Measurements from ENCODE around the gene SH3PXD2A.
A peak's percentile ranks its signal among the peaks of the same experiment; 100 is the strongest.
"Not testable (repeated sequence)": the region's sequence is repeated elsewhere in the genome, so short reads cannot be mapped to it uniquely, and the experiment has no call there.

The SH3PXD2A gene

GRCh38 chr10:103747193-103747865, 108.0 kb downstream of the SH3PXD2A start:
- DNase-seq (ENCODE audit: low read depth) = no peak

GRCh38 chr10:103746598-103746997, 108.8 kb downstream of the SH3PXD2A start:
- DNase-seq (ENCODE audit: low read depth) = no peak

- DNase-seq (ENCODE audit: low read depth) = peak; percentile 24
These were observed 109.8 kb downstream of the SH3PXD2A start for GRCh38 chr10:103745341-103746247.

GRCh38 chr10:103742824-103743223, 112.6 kb downstream of the SH3PXD2A start:
- no peak for DNase-seq (ENCODE audit: low read depth)

DNA sequence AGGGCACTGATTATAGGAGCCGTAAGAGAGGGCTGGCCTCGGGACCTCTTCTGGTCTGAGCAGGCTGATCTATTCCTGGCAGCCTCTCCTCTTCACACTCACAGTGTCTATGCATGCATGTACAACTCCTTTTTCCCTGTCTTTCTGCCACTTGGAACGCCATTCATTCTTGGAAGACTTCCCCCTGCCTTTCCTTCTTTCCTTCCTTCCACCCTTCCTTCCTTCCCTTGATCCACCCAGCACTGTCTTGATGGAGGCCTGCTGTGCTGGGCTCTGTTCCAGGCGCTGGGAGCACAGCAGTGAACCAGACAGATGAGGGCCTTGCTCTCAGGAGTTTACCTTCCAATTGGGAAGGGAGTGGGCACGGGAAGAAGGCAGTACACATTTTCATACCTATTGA, 114.8 kb downstream of the SH3PXD2A start:
- no peak for DNase-seq (ENCODE audit: low read depth)

DNA sequence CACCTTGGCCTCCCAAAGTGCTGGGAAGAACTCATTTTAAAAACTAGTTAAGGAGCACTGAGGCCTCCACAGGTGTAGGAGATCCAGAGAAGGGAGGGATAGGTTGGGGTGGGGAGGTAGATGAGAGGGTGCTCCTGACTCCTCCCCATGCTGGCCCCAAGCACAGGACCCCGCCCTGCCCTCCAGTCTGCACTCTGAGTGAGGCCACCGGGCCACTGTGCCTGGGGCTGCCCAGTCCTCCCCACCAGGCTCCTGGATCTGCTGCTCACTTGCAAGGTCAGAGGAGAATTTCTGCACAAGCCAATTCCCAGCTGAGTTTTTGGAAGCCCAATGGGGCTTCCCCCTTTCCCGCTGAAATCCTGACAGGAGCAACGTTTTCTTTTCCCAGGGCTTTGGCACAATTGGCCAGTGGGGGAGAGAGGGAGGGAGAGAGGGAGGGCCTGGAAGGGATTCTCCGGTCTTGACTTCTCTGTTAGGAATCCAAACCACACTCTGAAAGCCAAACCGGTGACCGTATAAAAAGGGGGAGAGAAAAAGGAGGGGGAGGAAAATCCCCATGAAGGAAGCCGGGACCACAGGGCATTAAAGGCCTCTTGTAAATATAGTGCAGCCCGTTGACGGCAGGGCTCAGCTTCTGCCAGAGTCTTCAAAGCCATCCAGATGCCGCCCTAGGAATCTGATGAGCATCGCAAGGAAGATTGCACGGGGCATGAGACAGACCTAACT, 116.2 kb downstream of the SH3PXD2A start:
- no peak for DNase-seq (ENCODE audit: low read depth)

DNA sequence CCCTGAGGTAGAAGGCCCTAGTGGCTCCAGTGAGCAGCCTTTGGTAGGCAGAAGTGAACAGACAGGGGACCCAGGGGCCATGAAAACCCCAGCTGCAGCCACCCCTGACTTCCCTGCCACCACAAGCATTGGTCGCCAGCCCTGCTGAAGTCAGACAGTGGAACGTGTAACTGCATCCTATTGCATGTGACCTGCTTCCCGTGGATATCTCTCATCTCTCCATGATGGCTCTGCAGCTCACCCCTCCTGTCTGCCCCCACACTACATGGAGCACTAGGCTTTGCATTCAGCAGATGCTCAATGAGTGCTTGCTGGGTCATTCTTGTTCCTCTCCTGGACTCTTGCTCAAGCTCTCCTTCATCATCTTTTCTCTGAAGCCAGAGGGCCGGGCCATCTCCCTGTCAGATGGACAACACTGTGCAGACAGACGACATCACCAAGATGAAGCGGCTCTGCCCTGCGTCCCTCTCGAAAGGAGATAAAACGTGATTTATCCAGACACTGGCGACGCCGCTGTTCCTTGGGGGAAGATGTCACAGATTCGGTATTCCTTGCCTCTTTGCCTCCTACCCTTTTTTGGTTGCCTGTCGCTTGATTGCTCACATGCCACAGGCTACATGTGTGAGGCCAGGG, 117.5 kb downstream of the SH3PXD2A start:
- DNase-seq (ENCODE audit: low read depth) = no peak

GRCh38 chr10:103736763-103737162, 118.6 kb downstream of the SH3PXD2A start:
- DNase-seq (ENCODE audit: low read depth) = no peak

DNA sequence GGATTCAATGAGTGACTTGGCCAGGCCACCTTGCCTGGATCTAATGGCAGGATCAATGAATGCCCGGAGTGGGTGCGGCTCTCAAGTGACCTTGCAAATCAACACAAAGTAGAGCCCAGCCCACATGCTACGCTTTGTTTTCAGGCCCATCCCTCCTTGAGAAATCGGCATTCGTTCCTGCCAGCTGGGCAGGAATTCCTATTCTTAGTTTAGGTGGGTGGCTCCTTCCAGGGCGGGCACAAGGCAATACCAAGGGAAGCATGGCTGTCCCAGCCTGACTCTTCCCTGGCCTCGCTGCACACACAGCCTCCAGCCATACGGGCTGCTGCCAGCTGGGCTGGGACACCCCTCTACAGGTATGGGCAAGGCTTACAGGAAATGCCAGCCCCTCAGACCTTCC, 119.3 kb downstream of the SH3PXD2A start:
- no peak for DNase-seq (ENCODE audit: low read depth)

- DNase-seq (ENCODE audit: low read depth) = no peak
These were observed 120.6 kb downstream of the SH3PXD2A start for GRCh38 chr10:103734731-103735130.

- DNase-seq (ENCODE audit: low read depth) = no peak
These were observed 122.3 kb downstream of the SH3PXD2A start for GRCh38 chr10:103733045-103733419.

DNA sequence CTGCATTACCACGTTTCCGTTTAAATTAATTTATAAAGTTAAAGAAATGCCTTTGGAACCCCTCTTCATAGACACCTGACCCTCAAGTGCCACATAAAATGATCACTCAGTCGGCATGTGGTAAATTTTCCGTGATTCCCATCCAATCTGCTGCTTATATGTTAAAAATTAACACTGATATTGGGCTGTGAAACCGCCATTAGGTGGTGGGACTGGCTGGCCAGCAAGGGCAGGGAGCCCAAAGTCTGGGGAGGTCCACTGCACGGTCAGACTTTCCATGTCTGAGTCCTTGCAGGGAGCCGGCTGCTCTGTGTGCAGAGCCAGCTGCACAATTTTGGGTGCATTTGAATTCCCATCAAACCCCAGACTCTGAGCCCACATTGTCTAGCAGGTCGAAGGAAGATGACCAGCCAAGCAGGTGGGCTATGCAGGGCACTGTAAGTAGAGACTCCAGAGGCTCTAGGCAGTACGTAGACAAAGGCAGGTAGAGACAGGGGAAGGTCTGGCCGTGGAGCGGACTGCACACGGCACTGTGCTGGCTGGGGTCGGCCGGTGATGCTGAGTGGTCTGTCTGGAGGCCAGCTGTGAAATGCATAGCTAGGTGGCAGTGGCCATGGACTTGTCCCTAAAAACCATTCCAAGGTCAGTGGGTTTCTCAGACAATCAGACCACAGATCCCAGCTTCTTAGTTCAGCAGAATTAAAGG, 122.9 kb downstream of the SH3PXD2A start:
- no peak for DNase-seq (ENCODE audit: low read depth)

DNA sequence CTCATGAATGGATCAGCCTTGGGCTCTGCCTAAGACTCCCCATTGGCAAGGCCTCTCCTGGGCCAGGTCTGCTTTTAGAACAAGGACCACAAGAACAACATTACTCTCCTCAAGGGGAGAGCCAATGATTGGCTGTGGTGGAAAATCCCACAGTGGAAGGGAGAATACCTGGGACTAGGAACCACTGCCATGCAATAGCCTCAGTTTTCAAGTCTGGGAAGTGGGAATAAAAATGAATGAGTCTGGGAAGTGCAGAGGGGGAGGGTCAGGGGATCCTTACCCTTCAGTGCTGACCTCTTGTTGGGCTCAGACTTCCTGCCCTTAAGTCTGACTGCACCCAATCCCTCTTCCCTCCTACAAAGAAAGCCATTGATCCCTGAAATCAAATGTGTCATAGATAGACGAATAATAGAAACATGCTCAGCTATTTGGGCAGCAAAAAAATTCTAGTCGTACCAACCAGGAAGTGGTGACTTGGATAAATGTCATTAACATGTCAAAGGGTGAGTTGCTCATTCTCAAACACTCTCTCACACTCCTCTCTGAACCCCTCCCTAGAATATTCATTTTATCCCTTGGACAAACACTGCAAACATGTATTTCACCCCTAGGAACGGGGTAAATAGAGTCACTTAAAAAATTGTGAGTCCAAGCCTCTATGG, 123.6 kb downstream of the SH3PXD2A start:
- no peak for DNase-seq (ENCODE audit: low read depth)

DNA sequence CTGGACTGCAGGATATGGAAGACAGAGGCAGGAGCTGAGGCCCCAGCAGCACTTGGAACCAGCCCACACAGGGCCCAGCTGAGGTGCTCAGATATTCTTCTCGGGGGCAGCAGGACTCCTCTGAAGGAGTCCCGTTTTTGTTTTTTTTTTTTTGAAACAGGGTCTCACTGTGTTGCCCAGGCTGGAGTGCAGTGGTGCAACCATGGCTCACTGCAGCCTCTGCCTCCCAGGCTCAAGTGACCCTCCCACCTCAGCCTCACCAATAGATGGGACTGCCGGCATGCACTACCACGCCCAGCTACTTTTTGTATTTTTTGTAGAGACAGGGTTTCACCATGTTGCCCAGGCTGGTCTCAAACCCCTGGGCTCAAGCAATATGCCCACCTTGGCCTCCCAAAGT, 124.3 kb downstream of the SH3PXD2A start:
- not testable (repeated sequence) for DNase-seq (ENCODE audit: low read depth)

GRCh38 chr10:103729851-103730250, 125.5 kb downstream of the SH3PXD2A start:
- no peak for DNase-seq (ENCODE audit: low read depth)

GRCh38 chr10:103727991-103728689, 127.2 kb downstream of the SH3PXD2A start:
- DNase-seq (ENCODE audit: low read depth) = no peak

DNA sequence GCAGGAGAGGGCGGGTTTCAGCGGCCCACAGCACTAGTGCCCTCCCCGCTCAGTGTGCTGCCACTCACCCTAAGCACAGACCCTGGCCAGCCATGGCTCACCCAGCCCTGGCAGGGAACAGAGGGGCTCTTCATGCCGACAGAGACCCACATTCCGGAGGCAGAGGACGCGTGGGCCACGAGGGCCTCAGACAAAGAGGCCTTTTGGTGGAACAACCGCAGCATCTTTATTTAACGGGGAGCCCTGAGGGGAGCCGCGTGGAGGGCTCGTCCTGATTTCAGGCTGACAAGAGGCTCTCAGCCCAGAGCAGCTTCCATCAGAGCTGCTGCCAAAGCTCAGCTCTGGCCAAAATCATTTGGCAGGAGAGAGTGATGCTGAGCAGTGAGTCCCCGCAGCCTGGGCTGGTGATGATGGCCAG, 127.8 kb downstream of the SH3PXD2A start:
- no peak for DNase-seq (ENCODE audit: low read depth)

- DNase-seq (ENCODE audit: low read depth) = no peak
These were observed 128.7 kb downstream of the SH3PXD2A start for GRCh38 chr10:103726637-103727036.

- DNase-seq (ENCODE audit: low read depth) = no peak
These were observed 130.1 kb downstream of the SH3PXD2A start for GRCh38 chr10:103725242-103725641.

GRCh38 chr10:103724771-103725170, 130.6 kb downstream of the SH3PXD2A start:
- no peak for DNase-seq (ENCODE audit: low read depth)

Measured in T follicular helper cell (primary cell).